ENCODE results near the gene AQP1. TPM values are rescaled to one million over a fixed set of nuclear protein-coding genes. Genes with fewer than 3 reads are reported as not detected.

AQP1 gene
- total RNA-seq: under 1 TPM in 1 of 2 donors, not detected in 1; 0.08 TPM

- Mint-ChIP-seq H3K36me3 (ENCODE audit: low read depth) (no peaks in the 10 kb centered on the region), H3K27ac (no peak within 1 kb of the TSS), H3K27me3 (no peaks in the 10 kb centered on the region), H3K9me3 (no peaks in the 10 kb centered on the region), H3K4me3 (no peak within 1 kb of the TSS), H3K4me1 (no peaks in the 10 kb centered on the region)
- ATAC-seq (replicated peaks): no peak
Measured at GRCh38 chr7:30911561-30911969, at the start of gene AQP1. AQP1 (plus strand) TSS chr7:30911853; CDS start chr7:30911910, 57 bp downstream.

- ATAC-seq (replicated peaks): no peak
Measured at GRCh38 chr7:30862995-30863705, 48.5 kb upstream of the AQP1 start.

GRCh38 chr7:30863706-30864035 is 48.0 kb upstream of the AQP1 start:
- no peaks in the 10 kb centered on the region for H3K4me1 Mint-ChIP-seq
- no peak overlapping the region for H3K4me3 Mint-ChIP-seq
- H3K36me3 Mint-ChIP-seq (ENCODE audit: low read depth): no peaks in the 10 kb centered on the region
- H3K27ac Mint-ChIP-seq: no peak overlapping the region
- no peaks in the 10 kb centered on the region for H3K27me3 Mint-ChIP-seq
- H3K9me3 Mint-ChIP-seq: no peaks in the 10 kb centered on the region
- no peak for ATAC-seq (replicated peaks)

More at GRCh38 chr7:30862995-30863705, 48.5 kb upstream of the AQP1 start:
- H3K27ac Mint-ChIP-seq: no peak overlapping the region
- no peak overlapping the region for H3K4me3 Mint-ChIP-seq
- H3K36me3 Mint-ChIP-seq (ENCODE audit: low read depth): no peaks in the 10 kb centered on the region
- H3K27me3 Mint-ChIP-seq: no peaks in the 10 kb centered on the region
- no peaks in the 10 kb centered on the region for H3K9me3 Mint-ChIP-seq
- no peaks in the 10 kb centered on the region for H3K4me1 Mint-ChIP-seq

- H3K36me3 Mint-ChIP-seq (ENCODE audit: low read depth): no peaks in the 10 kb centered on the region
- H3K4me3 Mint-ChIP-seq: no peak overlapping the region
- H3K4me1 Mint-ChIP-seq: no peaks in the 10 kb centered on the region
- ATAC-seq (replicated peaks): no peak
- no peak overlapping the region for H3K27ac Mint-ChIP-seq
- no peaks in the 10 kb centered on the region for H3K9me3 Mint-ChIP-seq
- H3K27me3 Mint-ChIP-seq: no peaks in the 10 kb centered on the region
Measured at GRCh38 chr7:30864101-30864500, 47.6 kb upstream of the AQP1 start.

GRCh38 chr7:30865076-30865475 is 46.6 kb upstream of the AQP1 start:
- Mint-ChIP-seq H3K36me3 (ENCODE audit: low read depth) (no peaks in the 10 kb centered on the region), H3K27me3 (no peaks in the 10 kb centered on the region), H3K4me3 (no peak overlapping the region), H3K4me1 (no peaks in the 10 kb centered on the region), H3K27ac (no peak overlapping the region), H3K9me3 (no peaks in the 10 kb centered on the region)
- no peak for ATAC-seq (replicated peaks)

- Mint-ChIP-seq H3K27ac (no peak overlapping the region), H3K4me3 (no peak overlapping the region), H3K9me3 (no peaks in the 10 kb centered on the region), H3K4me1 (no peaks in the 10 kb centered on the region), H3K27me3 (no peaks in the 10 kb centered on the region), H3K36me3 (ENCODE audit: low read depth) (no peaks in the 10 kb centered on the region)
- no peak for ATAC-seq (replicated peaks)
Measured at GRCh38 chr7:30865821-30866220, 45.8 kb upstream of the AQP1 start.

- Mint-ChIP-seq H3K27ac (peak overlapping the region; percentile 16), H3K27me3 (no peaks in the 10 kb centered on the region), H3K36me3 (ENCODE audit: low read depth) (no peaks in the 10 kb centered on the region), H3K4me1 (no peaks in the 10 kb centered on the region), H3K9me3 (no peaks in the 10 kb centered on the region), H3K4me3 (no peak overlapping the region)
- no peak for ATAC-seq (replicated peaks)
Measured at GRCh38 chr7:30866939-30867338, 44.7 kb upstream of the AQP1 start.

- no peak overlapping the region for H3K4me3 Mint-ChIP-seq
- H3K9me3 Mint-ChIP-seq: no peaks in the 10 kb centered on the region
- ATAC-seq (replicated peaks): no peak
- H3K36me3 Mint-ChIP-seq (ENCODE audit: low read depth): no peaks in the 10 kb centered on the region
- H3K27me3 Mint-ChIP-seq: no peaks in the 10 kb centered on the region
- peak overlapping the region; percentile 16 for H3K27ac Mint-ChIP-seq
- H3K4me1 Mint-ChIP-seq: no peaks in the 10 kb centered on the region
Measured at GRCh38 chr7:30867483-30867882, 44.2 kb upstream of the AQP1 start.

GRCh38 chr7:30869794-30870611 is 41.6 kb upstream of the AQP1 start:
- Mint-ChIP-seq H3K27ac (no peak overlapping the region), H3K9me3 (no peaks in the 10 kb centered on the region), H3K27me3 (no peaks in the 10 kb centered on the region), H3K4me1 (no peaks in the 10 kb centered on the region), H3K36me3 (ENCODE audit: low read depth) (no peaks in the 10 kb centered on the region), H3K4me3 (no peak overlapping the region)
- no peak for ATAC-seq (replicated peaks)

- no peaks in the 10 kb centered on the region for H3K27me3 Mint-ChIP-seq
- H3K36me3 Mint-ChIP-seq (ENCODE audit: low read depth): no peaks in the 10 kb centered on the region
- no peak for ATAC-seq (replicated peaks)
- no peaks in the 10 kb centered on the region for H3K9me3 Mint-ChIP-seq
- no peaks in the 10 kb centered on the region for H3K4me1 Mint-ChIP-seq
- H3K4me3 Mint-ChIP-seq: no peak overlapping the region
- no peak overlapping the region for H3K27ac Mint-ChIP-seq
Measured at GRCh38 chr7:30870821-30871518, 40.7 kb upstream of the AQP1 start.

GRCh38 chr7:30871655-30872054 is 40.0 kb upstream of the AQP1 start:
- no peaks in the 10 kb centered on the region for H3K36me3 Mint-ChIP-seq (ENCODE audit: low read depth)
- ATAC-seq (replicated peaks): no peak
- H3K4me3 Mint-ChIP-seq: no peak overlapping the region

GRCh38 chr7:30873207-30873606 is 38.4 kb upstream of the AQP1 start:
- Mint-ChIP-seq H3K4me1 (no peaks in the 10 kb centered on the region), H3K4me3 (no peak overlapping the region), H3K27ac (no peak overlapping the region), H3K9me3 (no peaks in the 10 kb centered on the region), H3K27me3 (no peaks in the 10 kb centered on the region), H3K36me3 (ENCODE audit: low read depth) (no peaks in the 10 kb centered on the region)
- no peak for ATAC-seq (replicated peaks)

More at GRCh38 chr7:30871655-30872054, 40.0 kb upstream of the AQP1 start:
- H3K4me1 Mint-ChIP-seq: no peaks in the 10 kb centered on the region
- no peak overlapping the region for H3K27ac Mint-ChIP-seq
- no peaks in the 10 kb centered on the region for H3K9me3 Mint-ChIP-seq
- H3K27me3 Mint-ChIP-seq: no peaks in the 10 kb centered on the region

GRCh38 chr7:30873656-30874055 is 38.0 kb upstream of the AQP1 start:
- Mint-ChIP-seq H3K9me3 (no peaks in the 10 kb centered on the region), H3K27me3 (no peaks in the 10 kb centered on the region), H3K4me1 (no peaks in the 10 kb centered on the region), H3K4me3 (no peak overlapping the region), H3K36me3 (ENCODE audit: low read depth) (no peaks in the 10 kb centered on the region), H3K27ac (no peak overlapping the region)
- ATAC-seq (replicated peaks): no peak

- Mint-ChIP-seq H3K27ac (no peak overlapping the region), H3K27me3 (no peaks in the 10 kb centered on the region), H3K4me1 (no peaks in the 10 kb centered on the region), H3K4me3 (no peak overlapping the region), H3K36me3 (ENCODE audit: low read depth) (no peaks in the 10 kb centered on the region), H3K9me3 (no peaks in the 10 kb centered on the region)
- no peak for ATAC-seq (replicated peaks)
Measured at GRCh38 chr7:30874656-30875302, 36.9 kb upstream of the AQP1 start.

All from activated T-helper 17 cell treated with anti-CD3 and anti-CD28 coated beads, Interleukin-2, amount 50 U/mL, for 72 hours (primary cell).